ENCODE measurements around the gene NEGR1. TPM values are rescaled to one million over a fixed set of nuclear protein-coding genes. Genes with fewer than 3 reads are reported as not detected.

The NEGR1 gene
- total and polyA plus RNA-seq, 2 experiments from 2014 or later: 0.57 to 0.94 TPM

DNA sequence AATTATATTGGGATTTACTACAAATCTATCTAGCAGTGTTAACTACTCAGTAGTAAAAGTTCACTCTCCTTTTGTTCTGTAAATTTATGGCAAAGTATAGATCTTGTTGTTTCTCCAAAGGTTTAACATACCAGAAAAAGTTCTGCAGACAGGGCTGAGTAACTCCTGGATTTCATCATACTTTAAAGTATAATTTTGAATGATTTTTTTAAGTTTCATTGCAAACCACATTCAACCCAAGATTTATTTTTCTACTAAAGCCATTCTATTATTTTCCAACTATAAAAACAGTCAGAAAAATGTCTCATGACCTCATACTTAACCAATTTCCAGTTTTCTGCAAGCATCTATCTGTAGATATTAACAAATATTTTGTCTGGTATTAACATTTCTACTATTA lies 615.7 kb downstream of the NEGR1 start:
- Histone ChIP-seq H3K9me2 (ENCODE audit: insufficient read depth) (no peaks in the 10 kb centered on the region; the same call in none of the 2 replicates), H3K27ac (ENCODE audit: low read depth) (no peak overlapping the region), H3K36me3 (ENCODE audit: insufficient read depth) (no peaks in the 10 kb centered on the region), H4K20me1 (replicated peaks; ENCODE audit: insufficient read depth) (no peaks in the 10 kb centered on the region), H3K27me3 (ENCODE audit: insufficient read depth) (no peaks in the 10 kb centered on the region), H2AFZ (no peak overlapping the region), H3K4me2 (no peak overlapping the region), H3F3A (replicated peaks; ENCODE audit: low read depth) (no peaks in the 10 kb centered on the region), H3K79me2 (replicated peaks; ENCODE audit: insufficient read depth) (no peaks in the 10 kb centered on the region), H3K4me1 (ENCODE audit: insufficient read depth) (0 out of 2 replicates have a peak, but pooled peaks cover 10% of the 10 kb centered on the region), H3K4me3 (no peak overlapping the region)
- H3K9me3 Mint-ChIP-seq: no peaks in the 10 kb centered on the region
- ATAC-seq (no peak), DNase-seq (ENCODE audit: low spot score) (no peak)
- no peak overlapping the region for H3K27ac Mint-ChIP-seq
- no peak overlapping the region for H3K4me3 Mint-ChIP-seq
- H3K4me1 Mint-ChIP-seq: peaks cover 13% of the 10 kb centered on the region; the same call in 2 of the 3 replicates
- no peaks in the 10 kb centered on the region for H3K27me3 Mint-ChIP-seq (ENCODE audit: insufficient read depth, low read depth, poor library complexity)
- TF ChIP-seq, protein P1, sequence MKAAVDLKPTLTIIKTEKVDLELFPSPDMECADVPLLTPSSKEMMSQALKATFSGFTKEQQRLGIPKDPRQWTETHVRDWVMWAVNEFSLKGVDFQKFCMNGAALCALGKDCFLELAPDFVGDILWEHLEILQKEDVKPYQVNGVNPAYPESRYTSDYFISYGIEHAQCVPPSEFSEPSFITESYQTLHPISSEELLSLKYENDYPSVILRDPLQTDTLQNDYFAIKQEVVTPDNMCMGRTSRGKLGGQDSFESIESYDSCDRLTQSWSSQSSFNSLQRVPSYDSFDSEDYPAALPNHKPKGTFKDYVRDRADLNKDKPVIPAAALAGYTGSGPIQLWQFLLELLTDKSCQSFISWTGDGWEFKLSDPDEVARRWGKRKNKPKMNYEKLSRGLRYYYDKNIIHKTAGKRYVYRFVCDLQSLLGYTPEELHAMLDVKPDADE (IDR thresholded peaks at IDR 0.05): no peak
- TF ChIP-seq CREB1 (CRISPR knock-in tag; IDR thresholded peaks at IDR 0.05; ENCODE audit: low read depth): no peak
- no peak for TF ChIP-seq NANOG (IDR thresholded peaks at IDR 0.05; ENCODE audit: borderline replicate concordance)
- no peak for TF ChIP-seq JUNB (IDR thresholded peaks at IDR 0.05; ENCODE audit: unreplicated experiment)
- no peaks in the 10 kb centered on the region for H3K36me3 Mint-ChIP-seq (ENCODE audit: low read depth)

DNA sequence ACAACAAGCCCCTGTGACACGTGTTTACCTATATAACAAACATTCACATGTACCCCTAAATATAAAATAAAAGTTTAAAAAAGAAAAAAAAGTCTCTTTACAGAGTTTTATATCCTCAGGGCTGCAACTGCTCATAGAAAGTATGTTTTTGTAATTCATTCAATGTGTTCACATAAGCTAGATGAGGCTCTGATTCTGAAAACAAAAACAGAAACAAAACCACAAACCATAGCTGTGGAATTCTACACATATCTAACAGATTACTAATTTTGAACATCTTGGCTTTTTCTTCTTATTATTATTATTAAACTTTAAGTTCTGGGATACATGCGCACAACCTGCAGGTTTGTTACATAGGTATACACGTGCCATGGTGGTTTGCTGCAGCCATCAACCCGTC lies 621.9 kb downstream of the NEGR1 start:
- no peak overlapping the region for H3K27ac Mint-ChIP-seq
- Histone ChIP-seq H3K27me3 (ENCODE audit: insufficient read depth) (no peaks in the 10 kb centered on the region), H3K4me2 (no peak overlapping the region), H3K9me2 (ENCODE audit: insufficient read depth) (no peaks in the 10 kb centered on the region; the same call in none of the 2 replicates), H3K4me3 (no peak overlapping the region), H3K79me2 (replicated peaks; ENCODE audit: insufficient read depth) (no peaks in the 10 kb centered on the region), H4K20me1 (replicated peaks; ENCODE audit: insufficient read depth) (no peaks in the 10 kb centered on the region), H3K36me3 (ENCODE audit: insufficient read depth) (no peaks in the 10 kb centered on the region), H2AFZ (no peak overlapping the region), H3K27ac (ENCODE audit: low read depth) (no peak overlapping the region), H3K4me1 (ENCODE audit: insufficient read depth) (no peaks in the 10 kb centered on the region), H3F3A (replicated peaks; ENCODE audit: low read depth) (no peaks in the 10 kb centered on the region)
- no peaks in the 10 kb centered on the region for H3K27me3 Mint-ChIP-seq (ENCODE audit: insufficient read depth, low read depth, poor library complexity)
- no peak for DNase-seq (ENCODE audit: low spot score)
- no peaks in the 10 kb centered on the region for H3K36me3 Mint-ChIP-seq (ENCODE audit: low read depth)
- ATAC-seq: no peak
- H3K4me1 Mint-ChIP-seq: no peaks in the 10 kb centered on the region
- no peaks in the 10 kb centered on the region for H3K9me3 Mint-ChIP-seq
- H3K4me3 Mint-ChIP-seq: no peak overlapping the region
- TF ChIP-seq, protein P2, sequence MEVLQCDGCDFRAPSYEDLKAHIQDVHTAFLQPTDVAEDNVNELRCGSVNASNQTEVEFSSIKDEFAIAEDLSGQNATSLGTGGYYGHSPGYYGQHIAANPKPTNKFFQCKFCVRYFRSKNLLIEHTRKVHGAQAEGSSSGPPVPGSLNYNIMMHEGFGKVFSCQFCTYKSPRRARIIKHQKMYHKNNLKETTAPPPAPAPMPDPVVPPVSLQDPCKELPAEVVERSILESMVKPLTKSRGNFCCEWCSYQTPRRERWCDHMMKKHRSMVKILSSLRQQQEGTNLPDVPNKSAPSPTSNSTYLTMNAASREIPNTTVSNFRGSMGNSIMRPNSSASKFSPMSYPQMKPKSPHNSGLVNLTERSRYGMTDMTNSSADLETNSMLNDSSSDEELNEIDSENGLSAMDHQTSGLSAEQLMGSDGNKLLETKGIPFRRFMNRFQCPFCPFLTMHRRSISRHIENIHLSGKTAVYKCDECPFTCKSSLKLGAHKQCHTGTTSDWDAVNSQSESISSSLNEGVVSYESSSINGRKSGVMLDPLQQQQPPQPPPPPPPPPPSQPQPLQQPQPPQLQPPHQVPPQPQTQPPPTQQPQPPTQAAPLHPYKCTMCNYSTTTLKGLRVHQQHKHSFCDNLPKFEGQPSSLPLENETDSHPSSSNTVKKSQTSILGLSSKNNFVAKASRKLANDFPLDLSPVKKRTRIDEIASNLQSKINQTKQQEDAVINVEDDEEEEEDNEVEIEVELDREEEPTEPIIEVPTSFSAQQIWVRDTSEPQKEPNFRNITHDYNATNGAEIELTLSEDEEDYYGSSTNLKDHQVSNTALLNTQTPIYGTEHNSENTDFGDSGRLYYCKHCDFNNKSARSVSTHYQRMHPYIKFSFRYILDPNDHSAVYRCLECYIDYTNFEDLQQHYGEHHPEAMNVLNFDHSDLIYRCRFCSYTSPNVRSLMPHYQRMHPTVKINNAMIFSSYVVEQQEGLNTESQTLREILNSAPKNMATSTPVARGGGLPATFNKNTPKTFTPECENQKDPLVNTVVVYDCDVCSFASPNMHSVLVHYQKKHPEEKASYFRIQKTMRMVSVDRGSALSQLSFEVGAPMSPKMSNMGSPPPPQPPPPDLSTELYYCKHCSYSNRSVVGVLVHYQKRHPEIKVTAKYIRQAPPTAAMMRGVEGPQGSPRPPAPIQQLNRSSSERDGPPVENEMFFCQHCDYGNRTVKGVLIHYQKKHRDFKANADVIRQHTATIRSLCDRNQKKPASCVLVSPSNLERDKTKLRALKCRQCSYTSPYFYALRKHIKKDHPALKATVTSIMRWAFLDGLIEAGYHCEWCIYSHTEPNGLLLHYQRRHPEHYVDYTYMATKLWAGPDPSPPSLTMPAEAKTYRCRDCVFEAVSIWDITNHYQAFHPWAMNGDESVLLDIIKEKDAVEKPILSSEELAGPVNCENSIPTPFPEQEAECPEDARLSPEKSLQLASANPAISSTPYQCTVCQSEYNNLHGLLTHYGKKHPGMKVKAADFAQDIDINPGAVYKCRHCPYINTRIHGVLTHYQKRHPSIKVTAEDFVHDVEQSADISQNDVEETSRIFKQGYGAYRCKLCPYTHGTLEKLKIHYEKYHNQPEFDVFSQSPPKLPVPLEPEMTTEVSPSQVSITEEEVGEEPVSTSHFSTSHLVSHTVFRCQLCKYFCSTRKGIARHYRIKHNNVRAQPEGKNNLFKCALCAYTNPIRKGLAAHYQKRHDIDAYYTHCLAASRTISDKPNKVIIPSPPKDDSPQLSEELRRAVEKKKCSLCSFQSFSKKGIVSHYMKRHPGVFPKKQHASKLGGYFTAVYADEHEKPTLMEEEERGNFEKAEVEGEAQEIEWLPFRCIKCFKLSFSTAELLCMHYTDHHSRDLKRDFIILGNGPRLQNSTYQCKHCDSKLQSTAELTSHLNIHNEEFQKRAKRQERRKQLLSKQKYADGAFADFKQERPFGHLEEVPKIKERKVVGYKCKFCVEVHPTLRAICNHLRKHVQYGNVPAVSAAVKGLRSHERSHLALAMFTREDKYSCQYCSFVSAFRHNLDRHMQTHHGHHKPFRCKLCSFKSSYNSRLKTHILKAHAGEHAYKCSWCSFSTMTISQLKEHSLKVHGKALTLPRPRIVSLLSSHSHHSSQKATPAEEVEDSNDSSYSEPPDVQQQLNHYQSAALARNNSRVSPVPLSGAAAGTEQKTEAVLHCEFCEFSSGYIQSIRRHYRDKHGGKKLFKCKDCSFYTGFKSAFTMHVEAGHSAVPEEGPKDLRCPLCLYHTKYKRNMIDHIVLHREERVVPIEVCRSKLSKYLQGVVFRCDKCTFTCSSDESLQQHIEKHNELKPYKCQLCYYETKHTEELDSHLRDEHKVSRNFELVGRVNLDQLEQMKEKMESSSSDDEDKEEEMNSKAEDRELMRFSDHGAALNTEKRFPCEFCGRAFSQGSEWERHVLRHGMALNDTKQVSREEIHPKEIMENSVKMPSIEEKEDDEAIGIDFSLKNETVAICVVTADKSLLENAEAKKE (CRISPR knock-in tag; IDR thresholded peaks at IDR 0.05): no peak
- TF ChIP-seq, protein P1 (IDR thresholded peaks at IDR 0.05): no peak
- no peak for TF ChIP-seq EZH2 (IDR thresholded peaks at IDR 0.05; ENCODE audit: low read depth, unreplicated experiment)
- TF ChIP-seq, protein P3, sequence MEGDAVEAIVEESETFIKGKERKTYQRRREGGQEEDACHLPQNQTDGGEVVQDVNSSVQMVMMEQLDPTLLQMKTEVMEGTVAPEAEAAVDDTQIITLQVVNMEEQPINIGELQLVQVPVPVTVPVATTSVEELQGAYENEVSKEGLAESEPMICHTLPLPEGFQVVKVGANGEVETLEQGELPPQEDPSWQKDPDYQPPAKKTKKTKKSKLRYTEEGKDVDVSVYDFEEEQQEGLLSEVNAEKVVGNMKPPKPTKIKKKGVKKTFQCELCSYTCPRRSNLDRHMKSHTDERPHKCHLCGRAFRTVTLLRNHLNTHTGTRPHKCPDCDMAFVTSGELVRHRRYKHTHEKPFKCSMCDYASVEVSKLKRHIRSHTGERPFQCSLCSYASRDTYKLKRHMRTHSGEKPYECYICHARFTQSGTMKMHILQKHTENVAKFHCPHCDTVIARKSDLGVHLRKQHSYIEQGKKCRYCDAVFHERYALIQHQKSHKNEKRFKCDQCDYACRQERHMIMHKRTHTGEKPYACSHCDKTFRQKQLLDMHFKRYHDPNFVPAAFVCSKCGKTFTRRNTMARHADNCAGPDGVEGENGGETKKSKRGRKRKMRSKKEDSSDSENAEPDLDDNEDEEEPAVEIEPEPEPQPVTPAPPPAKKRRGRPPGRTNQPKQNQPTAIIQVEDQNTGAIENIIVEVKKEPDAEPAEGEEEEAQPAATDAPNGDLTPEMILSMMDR (conservative IDR thresholded peaks at IDR 0.05; ENCODE audit: low read depth in 2 of 2): no peak
- TF ChIP-seq ZNF331 (CRISPR knock-in tag; IDR thresholded peaks at IDR 0.05; ENCODE audit: low read depth): no peak
- no peak for TF ChIP-seq STAT1 (IDR thresholded peaks at IDR 0.05; ENCODE audit: unreplicated experiment)
- TF ChIP-seq CREB1 (CRISPR knock-in tag; IDR thresholded peaks at IDR 0.05; ENCODE audit: low read depth): no peak
- TF ChIP-seq JUNB (IDR thresholded peaks at IDR 0.05; ENCODE audit: unreplicated experiment): no peak
- no peak for TF ChIP-seq ZNF114 (CRISPR knock-in tag; IDR thresholded peaks at IDR 0.05)
- TF ChIP-seq EZH2phosphoT487 (IDR thresholded peaks at IDR 0.05; ENCODE audit: unreplicated experiment): no peak

All from GM23338 (cell line).